Adipocyte (in vitro differentiated cells): Measurements from ENCODE around the gene WDR74.
"Not testable (repeated sequence)": the region's sequence is repeated elsewhere in the genome, so short reads cannot be mapped to it uniquely, and the experiment has no call there.

Source experiments
- DNase-seq: peaks from one replicate; pipeline ENCODE4 v3.0.0-alpha.2; 2015; ENCODE audit warnings: low read depth
- H3K27me3 ChIP-seq: replicated peaks from 2 replicates; pipeline ENCODE4 v1.7.0; 2013; ENCODE audit warnings: mild to moderate bottlenecking, low read length, moderate library complexity; ENCODE audit not compliant: control insufficient read depth, insufficient read depth
- H3K36me3 ChIP-seq: 2 replicates; pipeline ENCODE4 v1.7.0; 2013; ENCODE audit warnings: low read length, mild to moderate bottlenecking, moderate library complexity; ENCODE audit not compliant: control insufficient read depth, insufficient read depth, severe bottlenecking
- H3K4me1 ChIP-seq: 2 replicates; pipeline ENCODE4 v1.7.0; 2013; ENCODE audit warnings: mild to moderate bottlenecking, low read length, moderate library complexity; ENCODE audit not compliant: control insufficient read depth, insufficient read depth
- H3K4me3 ChIP-seq: 2 replicates; pipeline ENCODE4 v1.7.0; 2013; ENCODE audit warnings: mild to moderate bottlenecking, low read length, moderate library complexity
- H3K9ac ChIP-seq: 2 replicates; pipeline ENCODE4 v1.7.0; 2013; ENCODE audit warnings: mild to moderate bottlenecking, low read length, moderate library complexity
- H3K9me3 ChIP-seq: 2 replicates; pipeline ENCODE4 v1.7.0; 2013; ENCODE audit warnings: mild to moderate bottlenecking, low read length, moderate library complexity; ENCODE audit not compliant: control insufficient read depth

The WDR74 gene

DNA sequence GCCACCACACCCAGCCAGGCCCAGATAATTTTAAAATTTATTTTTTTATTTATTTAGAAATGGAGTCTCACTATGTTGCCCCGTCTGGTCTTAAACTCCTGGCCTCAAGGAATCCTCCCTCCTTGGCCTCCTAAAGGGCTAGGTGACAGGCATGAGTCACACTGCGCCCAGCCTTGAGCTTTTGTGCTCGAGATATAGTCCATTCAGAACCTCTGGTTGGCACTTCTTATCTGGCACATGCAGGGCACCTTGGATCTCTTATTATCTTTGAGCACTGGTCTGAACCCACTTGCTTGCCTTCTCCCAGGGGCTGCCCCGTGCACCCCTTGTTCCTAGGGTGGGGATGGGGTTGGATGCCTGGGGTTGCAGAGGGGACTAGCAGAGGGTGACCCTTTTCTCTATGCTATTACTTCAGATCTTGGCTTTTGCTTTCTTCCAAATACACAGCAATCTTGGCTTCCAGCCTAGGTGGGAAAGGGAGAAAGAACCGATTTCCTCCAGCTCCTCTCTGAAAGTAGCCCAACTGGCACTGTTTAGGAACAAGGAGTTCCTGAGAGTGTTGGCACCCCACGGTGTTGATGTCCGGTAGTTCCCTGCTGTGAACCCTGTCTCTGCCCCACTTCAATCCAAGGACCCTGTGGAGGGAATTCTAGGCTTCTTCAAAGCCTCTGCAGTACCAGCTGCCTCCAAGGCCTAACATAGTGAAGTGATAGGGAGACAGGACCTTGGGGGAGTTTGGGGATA is 40.0 kb upstream of the WDR74 start:
- Histone ChIP-seq H3K27me3 (no peaks in the 10 kb centered on the region), H3K9me3 (no peaks in the 10 kb centered on the region), H3K9ac (peak overlapping the region; percentile 100), H3K4me3 (peak overlapping the region; percentile 99), H3K4me1 (peaks cover 33% of the 10 kb centered on the region), H3K36me3 (peaks cover 25% of the 10 kb centered on the region)
- DNase-seq, result no peak

DNA sequence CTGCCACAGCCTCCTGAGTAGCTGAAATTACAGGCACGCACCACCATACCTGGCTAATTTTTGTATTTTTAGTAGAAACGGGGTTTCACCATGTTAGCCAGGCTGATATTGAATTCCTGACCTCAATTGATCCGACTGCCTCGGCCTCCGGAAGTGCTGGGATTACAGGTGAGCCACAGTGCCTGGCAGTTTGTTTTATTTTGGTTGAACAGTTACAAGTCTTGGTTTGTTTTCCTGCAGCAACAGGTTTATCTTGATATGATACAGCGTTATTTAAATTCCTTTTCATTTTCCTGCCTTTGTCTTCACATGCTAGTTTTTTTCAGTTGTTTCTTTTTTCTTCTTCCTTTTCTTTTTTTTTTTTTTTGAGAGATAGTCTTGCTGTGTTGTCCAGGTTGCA is 37.3 kb upstream of the WDR74 start:
- Histone ChIP-seq H3K9ac (no peak overlapping the region), H3K36me3 (no peaks in the 10 kb centered on the region), H3K4me3 (no peak overlapping the region), H3K4me1 (peaks cover 14% of the 10 kb centered on the region), H3K9me3 (no peaks in the 10 kb centered on the region), H3K27me3 (no peaks in the 10 kb centered on the region)
- DNase-seq, result no peak

DNA sequence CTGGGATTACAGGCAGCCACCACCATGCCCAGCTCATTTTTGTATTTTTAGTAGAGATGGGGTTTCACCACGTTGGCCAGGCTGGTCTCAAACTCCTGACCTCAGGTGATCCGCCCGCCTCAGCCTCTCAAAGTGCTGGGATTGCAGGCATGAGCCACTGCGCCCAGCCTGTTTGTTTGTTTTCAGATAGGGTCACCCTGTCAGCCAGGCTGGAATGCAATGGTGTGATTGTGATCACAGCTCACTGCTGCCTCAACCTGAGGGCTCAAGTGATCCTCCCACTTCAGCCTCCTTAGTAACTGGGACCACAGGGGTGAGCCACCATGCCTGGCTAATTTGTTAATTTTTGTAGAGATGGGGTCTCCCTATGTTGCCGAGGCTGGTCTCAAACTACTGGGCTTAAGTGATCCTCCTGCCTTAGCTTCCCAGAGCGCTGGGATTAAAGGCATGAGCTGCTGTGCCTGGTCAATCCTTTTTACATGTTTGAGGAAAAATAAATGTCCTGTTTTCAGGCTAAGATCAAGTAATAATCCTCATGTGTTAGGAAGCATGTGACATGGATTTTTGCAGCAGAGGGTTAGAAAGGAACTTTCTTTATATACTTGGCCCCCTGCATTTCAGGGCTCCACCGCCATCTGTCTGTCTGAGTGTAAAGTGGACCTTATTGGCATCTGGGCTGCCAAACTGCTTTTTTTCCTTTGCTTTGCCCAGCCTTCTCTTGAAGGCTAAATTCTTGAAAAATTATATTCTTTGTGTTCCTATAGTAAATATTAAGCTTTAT is 36.5 kb upstream of the WDR74 start:
- Histone ChIP-seq H3K9me3 (no peaks in the 10 kb centered on the region), H3K4me3 (no peak overlapping the region), H3K4me1 (peaks cover 14% of the 10 kb centered on the region), H3K27me3 (no peaks in the 10 kb centered on the region), H3K36me3 (no peaks in the 10 kb centered on the region), H3K9ac (no peak overlapping the region)
- no peak for DNase-seq

DNA sequence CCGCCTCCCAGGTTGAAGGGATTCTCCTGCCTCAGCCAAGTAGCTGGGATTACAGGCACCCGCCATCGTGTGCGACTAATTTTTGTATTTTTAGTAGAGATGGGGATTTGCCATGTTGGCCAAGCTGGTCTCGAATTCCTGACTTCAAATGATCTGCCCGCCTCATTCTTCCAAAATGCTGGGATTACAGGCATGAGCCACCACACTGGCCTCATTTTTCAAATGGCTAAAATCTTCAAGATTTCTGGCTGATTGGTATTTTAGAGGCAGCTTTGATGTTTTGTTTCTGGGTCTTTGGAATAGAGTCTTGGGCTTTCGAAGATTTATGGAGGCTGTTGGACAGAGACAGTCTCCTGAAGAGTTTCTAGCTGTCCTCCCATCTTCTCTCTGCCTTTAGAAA is 35.5 kb upstream of the WDR74 start:
- Histone ChIP-seq H3K4me3 (no peak overlapping the region), H3K4me1 (peaks cover 10% of the 10 kb centered on the region), H3K27me3 (no peaks in the 10 kb centered on the region), H3K9me3 (no peaks in the 10 kb centered on the region), H3K9ac (no peak overlapping the region), H3K36me3 (no peaks in the 10 kb centered on the region)
- DNase-seq, result no peak

DNA sequence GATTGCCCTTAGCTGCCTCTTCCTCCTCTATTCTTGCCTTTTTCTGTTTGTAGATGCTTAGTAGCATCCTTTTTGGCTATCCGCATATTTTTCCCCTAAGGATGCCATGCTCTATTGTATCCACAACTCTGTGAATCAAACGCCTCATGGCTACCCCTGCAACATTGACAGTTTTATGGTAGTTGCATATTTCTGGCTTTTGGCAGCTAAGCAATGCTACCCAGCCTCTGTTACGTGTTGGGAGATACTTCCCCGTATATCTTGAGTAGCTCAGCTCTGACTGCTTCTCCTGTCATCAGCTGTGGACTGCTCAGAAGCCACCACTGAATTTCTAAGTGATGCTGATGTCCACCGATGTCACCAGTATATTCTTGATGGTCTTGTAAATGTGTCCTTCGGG is 26.2 kb upstream of the WDR74 start:
- no peaks in the 10 kb centered on the region for H3K9me3 ChIP-seq
- H3K4me3 ChIP-seq, result no peak overlapping the region

DNA sequence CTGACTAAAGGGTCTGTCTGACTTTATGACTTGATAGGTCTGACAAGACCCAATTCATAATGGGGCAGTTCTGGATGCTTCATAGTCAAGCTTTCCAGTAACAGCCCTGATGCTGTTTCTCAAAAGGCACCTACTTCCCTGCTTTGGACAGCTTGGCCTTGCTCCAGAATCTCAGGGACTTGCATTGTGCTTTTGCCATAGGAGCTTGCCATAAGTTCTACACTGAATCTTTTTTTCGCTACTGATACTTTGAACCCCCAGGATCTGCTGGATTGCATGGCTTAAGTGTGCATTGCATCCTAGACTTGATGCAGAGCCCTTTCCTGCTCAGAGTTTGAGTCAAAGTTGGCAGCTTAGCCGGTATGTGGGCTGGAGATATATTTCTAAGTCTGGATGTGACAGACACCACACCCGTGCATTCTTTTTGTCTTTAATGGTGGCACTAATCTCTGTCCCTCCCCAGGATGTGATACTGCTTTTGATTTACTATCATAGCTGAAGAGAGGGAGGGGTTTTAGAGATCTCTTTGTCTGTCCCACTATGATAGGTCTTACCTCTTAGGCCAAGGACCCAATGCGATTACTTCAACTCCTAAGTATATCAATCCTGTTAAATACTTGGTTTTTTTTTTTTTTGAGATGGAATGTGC is 24.4 kb upstream of the WDR74 start:
- no peak for DNase-seq

More for the DNA sequence above, 26.2 kb upstream of the WDR74 start:
- H3K4me1 ChIP-seq, result peaks cover 10% of the 10 kb centered on the region
- no peaks in the 10 kb centered on the region for H3K27me3 ChIP-seq
- no peak for DNase-seq
- no peaks in the 10 kb centered on the region for H3K36me3 ChIP-seq
- no peak overlapping the region for H3K9ac ChIP-seq

DNA sequence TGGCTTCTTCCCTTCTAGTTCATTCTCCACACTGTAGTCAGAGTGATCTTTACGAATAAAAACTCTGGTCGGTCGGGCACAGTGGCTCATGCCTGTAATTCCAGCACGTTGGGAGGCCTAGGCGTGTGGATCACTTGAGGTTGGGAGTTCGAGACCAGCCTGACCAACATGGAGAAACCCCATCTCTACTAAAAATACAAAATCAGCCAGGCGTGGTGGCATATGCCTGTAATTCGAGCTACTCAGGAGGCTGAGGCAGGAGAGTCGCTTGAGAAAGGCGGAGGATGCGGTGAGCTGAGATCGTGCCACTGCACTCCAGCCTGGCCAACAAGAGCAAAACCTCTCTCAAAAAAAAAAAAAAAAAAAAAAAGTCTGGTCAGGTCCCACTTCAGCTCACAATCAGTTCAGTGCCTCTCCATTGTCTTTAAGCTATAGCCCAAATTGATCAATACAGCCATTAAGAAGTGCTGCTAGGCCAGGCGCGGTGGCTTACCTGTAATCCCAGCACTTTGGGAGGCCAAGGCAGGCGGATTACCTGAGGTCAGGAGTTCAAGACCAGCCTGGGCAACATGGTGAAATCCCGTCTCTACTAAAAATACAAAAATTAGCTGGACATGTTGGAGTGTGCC is 22.3 kb upstream of the WDR74 start:
- not testable (repeated sequence) for H3K27me3 ChIP-seq, H3K36me3 ChIP-seq, DNase-seq, H3K9me3 ChIP-seq, H3K4me3 ChIP-seq, H3K9ac ChIP-seq
- peaks cover 10% of the 10 kb centered on the region for H3K4me1 ChIP-seq

More for the DNA sequence above, 24.4 kb upstream of the WDR74 start:
- no peak overlapping the region for H3K4me3 ChIP-seq
- H3K9ac ChIP-seq, result peak overlapping the region; percentile 32
- peaks cover 10% of the 10 kb centered on the region for H3K4me1 ChIP-seq
- no peaks in the 10 kb centered on the region for H3K9me3 ChIP-seq
- no peaks in the 10 kb centered on the region for H3K36me3 ChIP-seq
- no peaks in the 10 kb centered on the region for H3K27me3 ChIP-seq

DNA sequence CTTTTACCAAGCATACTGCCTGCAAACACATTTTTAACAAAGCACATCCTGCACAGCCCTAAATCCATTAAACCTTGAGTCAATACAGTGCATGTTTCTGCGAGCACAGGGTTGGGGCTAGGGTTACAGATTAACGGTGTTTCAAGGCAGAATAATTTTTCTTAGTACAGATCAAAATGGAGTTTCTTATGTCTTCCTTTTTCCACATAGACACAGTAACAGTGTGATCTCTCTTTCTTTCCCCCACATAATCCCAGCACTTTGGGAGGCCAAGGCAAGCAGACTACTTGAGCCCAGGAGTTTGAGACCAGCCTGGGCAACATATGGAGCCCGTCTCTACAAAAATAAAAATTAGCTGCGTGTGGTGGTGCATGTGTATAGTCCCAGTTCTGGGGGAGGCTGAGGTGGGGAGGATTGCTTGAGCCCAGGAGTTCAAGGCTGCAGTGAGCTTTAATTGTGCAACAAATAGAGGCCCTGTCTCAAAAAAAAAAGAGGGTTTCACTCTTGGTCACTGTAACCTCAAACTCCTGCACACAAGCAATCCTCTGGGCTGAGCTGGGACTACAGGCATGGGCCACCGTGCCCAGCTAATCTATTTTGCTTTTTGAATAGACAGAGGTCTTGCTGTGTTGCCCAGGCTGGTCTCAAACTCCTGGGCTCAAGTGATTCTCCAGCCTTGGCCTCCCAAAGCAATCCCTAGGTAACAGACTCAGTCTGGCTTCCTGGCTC is 21.6 kb upstream of the WDR74 start:
- H3K4me3 ChIP-seq, result no peak overlapping the region
- H3K4me1 ChIP-seq, result peaks cover 16% of the 10 kb centered on the region
- DNase-seq, result no peak
- no peaks in the 10 kb centered on the region for H3K27me3 ChIP-seq
- no peaks in the 10 kb centered on the region for H3K9me3 ChIP-seq
- peak overlapping the region; percentile 38 for H3K9ac ChIP-seq
- no peaks in the 10 kb centered on the region for H3K36me3 ChIP-seq

DNA sequence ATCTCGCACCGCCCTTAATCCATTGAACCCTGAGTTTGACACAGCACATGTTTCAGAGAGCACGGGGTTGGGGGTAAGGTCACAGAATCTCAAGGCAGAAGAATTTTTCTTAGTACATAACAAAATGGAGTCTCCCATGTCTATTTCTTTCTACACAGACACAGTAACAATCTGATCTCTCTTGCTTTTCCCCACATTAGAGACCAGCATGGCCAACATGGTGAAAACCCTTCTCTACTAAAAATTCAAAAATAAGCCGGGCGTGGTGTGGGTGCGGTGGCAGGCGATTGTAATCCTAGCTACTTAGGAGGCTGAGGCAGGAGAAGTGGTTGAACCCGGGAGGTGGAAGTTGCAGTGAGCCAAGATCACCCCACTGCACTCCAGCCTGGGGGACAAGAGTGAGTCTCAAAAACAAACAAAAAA is 19.9 kb upstream of the WDR74 start:
- not testable (repeated sequence) for H3K27me3 ChIP-seq, H3K4me3 ChIP-seq, H3K9ac ChIP-seq, DNase-seq, H3K36me3 ChIP-seq, H3K9me3 ChIP-seq
- H3K4me1 ChIP-seq, result peaks cover 21% of the 10 kb centered on the region

DNA sequence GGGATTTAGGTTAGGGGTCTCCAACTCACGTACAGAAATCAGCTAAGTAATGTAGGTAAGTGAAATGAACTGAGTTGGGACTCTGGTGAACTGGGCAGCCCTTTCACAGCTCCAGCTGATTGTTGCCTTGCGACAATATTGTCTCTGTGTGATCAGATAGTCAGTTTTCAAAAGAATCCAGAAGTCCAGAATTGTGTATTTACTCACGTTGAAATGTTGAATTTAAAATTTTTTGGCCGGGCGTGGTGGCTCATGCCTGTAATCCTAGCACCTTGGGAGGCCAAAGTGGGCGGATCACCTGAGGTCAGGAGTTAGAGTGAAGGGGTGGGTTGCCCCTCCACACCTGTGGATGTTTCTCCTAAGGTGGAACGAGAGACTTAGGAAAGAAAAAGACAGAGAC is 18.8 kb upstream of the WDR74 start:
- peaks cover 18% of the 10 kb centered on the region for H3K36me3 ChIP-seq
- H3K27me3 ChIP-seq, result no peaks in the 10 kb centered on the region
- no peak overlapping the region for H3K9ac ChIP-seq
- no peaks in the 10 kb centered on the region for H3K9me3 ChIP-seq
- no peak overlapping the region for H3K4me3 ChIP-seq
- H3K4me1 ChIP-seq, result peaks cover 24% of the 10 kb centered on the region
- no peak for DNase-seq
